OCI-M2 (cell line): ENCODE results near the gene PRPS2.

ENCODE experiments used
- DNase-seq: peaks from one replicate; lab custom pipeline; 2025; ENCODE audit not compliant: unreplicated experiment; lab: John Stamatoyannopoulos, UW

PRPS2 gene

GRCh38 chrX:12791257-12792228, at the start of gene PRPS2:
PRPS2 (plus strand) TSS chrX:12791412; CDS start chrX:12791498, 86 bp downstream.
- no peak for DNase-seq

GRCh38 chrX:12741416-12741815, 49.8 kb upstream of the PRPS2 start:
- DNase-seq = no peak

DNA sequence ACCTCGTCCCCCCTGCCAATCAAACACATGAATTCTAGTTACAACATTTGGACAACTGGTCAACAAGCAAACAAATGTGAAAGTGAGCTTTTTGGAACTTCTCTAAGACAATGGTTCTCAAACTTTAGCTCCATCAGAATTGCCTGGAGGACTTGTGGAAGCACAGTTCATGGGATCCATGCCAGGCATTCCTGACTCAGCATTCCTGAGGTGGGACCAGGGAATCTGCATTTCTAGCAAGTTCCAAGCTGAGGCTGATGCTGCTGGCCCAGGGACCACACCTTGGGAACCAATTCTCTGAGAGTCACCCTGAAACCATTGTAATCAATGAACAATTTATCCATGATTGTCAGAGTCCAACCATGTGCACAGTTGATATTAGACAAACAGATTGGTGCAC, 43.8 kb upstream of the PRPS2 start:
- no peak for DNase-seq

GRCh38 chrX:12751887-12752286, 39.3 kb upstream of the PRPS2 start:
- no peak for DNase-seq

DNA sequence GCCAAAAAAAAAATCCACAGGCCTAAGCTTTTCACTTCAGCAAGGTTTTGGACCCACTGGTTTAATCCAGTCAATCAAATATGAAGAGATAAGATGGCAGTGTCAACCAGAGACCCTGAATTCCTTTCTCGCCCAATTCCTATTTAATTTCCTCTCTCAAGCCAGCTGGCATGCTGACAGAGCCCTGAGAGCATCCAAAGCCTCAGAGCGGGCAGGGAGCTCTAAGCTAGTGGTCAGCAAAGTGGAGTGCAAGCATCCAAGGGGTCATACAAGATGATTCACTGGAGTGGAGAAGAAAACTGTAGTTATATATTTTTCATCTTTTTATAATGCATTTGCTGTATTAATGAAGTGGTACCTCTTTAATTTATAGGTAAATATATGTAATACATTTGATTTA, 37.8 kb upstream of the PRPS2 start:
- no peak for DNase-seq

DNA sequence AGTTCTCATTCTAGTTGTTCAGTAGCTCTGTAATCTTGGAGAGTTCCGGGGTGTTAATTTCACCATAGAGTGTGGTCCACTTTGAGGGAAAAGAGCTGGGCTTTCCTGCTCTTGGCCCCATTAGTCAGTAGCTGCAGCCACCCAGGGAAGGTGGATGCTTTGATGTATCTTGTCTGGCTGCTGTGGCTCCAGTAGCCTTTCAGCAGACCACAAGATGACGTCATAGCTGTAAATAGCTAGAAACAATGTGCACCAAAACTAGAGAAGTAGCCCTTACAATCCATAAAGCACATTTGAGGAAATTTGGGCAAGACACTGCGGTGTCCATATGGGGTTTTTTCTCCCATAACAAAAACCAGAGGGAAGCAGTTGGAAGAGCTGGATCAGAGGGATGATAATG, 32.9 kb upstream of the PRPS2 start:
- DNase-seq = no peak

- DNase-seq = no peak
These were observed 23.4 kb upstream of the PRPS2 start for GRCh38 chrX:12767856-12768255.

DNA sequence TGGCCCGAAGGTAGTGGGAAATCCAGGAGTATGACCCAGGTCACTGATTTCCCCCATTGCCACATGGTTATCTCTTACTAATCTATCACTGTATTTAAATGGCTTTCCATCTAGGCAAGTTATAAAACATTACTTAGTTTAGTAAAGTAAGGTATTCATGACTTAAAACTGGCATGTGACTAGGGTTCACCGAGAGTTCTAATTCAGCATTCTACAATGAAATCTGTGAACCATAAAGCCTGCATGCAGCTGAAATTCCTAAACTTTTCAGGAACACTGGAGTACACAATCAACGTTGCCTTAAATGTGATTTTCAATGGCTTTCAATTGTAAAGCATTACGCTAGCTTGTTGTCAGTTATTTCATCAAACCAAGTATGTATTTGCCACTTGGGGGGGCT, 22.7 kb upstream of the PRPS2 start:
- no peak for DNase-seq

- DNase-seq = no peak
These were observed 20.8 kb upstream of the PRPS2 start for GRCh38 chrX:12770440-12770839.

DNA sequence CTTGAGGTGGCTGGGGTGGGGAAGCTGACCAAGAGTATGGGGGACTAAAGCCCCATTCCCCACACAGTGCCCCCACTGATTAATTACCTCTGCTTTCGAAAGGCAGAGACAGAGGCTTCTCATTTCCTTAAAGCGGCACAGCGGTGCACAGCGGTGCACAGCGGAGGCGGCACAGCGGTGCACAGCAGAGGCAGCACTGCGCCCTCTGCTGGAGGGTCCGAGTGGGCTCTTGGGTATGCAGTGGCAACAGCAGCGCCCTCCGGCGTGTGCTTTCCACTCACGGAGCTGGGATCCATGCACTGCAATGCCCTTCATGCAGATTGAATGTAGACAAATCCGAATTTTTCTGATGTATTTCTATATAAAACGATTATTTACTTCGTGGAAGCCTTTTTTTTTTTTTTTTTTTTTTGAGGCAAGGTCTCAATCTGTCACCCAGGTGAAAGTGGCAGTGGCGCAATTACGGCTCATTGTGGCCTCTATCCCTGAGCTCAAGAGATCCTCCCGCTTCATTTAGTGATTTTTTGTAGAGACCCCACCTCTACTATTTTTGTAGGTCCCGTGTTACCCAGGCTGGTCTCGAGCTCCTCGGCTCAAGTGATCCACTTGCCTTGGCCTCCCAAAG, 19.7 kb upstream of the PRPS2 start:
- DNase-seq = no peak

GRCh38 chrX:12777670-12778069, 13.5 kb upstream of the PRPS2 start:
- no peak for DNase-seq

DNA sequence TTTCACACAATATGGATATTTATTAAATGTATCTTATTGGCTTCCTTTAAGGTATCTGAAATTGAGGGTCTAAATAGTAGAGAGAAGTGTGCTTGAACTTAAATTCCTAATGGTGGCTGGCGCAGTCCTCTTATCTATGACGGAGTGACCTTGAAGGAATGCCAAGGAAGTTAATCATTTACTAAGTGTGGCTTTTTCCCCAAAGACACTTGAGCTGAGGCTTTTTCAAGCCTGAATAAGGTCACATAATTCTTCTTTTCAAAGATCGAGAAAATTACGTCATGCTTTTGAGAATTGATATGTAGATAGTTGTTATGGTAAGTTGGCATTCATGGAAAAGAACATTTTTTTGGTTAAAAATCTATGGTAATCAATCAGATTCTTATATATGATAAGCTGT, 11.7 kb upstream of the PRPS2 start:
- no peak for DNase-seq

DNA sequence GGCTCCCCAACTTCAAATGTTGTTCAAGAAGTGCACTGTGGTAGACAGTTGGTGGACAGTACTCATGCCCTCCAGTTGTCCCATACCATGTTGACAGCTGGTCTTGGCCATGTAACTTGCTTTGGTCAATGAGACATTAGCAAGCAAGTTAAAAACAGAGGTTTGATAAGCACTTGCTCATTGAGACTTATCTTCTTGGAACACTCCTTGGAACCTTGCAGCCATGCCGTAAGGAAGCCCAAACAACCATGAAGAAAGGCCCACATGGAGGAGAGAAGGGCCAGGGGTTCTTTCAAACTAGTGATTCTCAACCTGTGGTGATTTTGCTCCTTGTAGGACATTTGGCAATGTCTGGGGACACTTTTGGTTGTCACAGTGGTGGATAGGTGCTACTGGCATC, 2.6 kb upstream of the PRPS2 start:
- no peak for DNase-seq

- DNase-seq = no peak
These were observed 1.2 kb upstream of the PRPS2 start for GRCh38 chrX:12789976-12790375.

- no peak for DNase-seq
These were observed 341 bp upstream of the PRPS2 start for GRCh38 chrX:12790885-12791256.

DNA sequence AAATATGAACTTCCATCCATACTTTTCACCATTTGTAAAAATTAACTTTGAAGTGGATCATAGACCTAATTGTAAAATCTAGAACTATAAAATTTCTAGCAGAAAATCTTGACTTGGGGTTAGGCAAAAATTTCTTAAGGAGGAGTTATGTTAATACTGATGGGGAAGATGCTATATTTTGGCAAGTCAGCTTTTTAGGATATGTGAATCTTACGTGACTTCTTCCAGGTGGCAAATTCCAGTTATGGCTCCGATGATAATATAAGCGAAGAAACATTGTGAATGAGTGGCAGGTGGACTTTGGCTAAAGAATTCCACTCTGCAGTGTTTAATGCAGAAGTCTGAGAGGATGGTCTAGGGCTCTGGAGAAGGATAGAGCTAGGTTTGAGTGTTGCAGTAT, 1.5 kb downstream of the PRPS2 start:
- no peak for DNase-seq

- no peak for DNase-seq
These were observed 3.4 kb downstream of the PRPS2 start for GRCh38 chrX:12794654-12795053.

- no peak for DNase-seq
These were observed 7.4 kb downstream of the PRPS2 start for GRCh38 chrX:12798601-12799000.

GRCh38 chrX:12799118-12799517, 7.9 kb downstream of the PRPS2 start:
- DNase-seq = no peak

DNA sequence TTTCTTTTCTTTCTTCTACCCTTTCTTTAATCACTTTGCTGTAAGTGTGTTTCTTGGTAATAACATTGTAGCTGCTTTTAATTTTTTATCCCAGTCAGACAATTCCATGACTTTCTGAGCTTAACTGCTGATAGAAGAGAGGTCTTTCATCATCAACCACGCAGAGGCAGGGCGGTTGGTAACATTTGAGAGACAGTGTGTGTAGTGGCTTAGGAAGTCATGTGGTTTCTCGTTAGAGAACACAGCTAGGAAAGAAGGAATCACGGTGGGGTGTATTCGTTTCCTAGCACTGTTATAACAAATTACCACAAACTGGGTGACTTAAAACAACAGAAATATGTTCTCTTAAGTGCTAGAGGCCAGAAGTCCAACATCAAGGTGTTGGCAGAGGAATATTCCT, 11.5 kb downstream of the PRPS2 start:
- no peak for DNase-seq

GRCh38 chrX:12804655-12805054, 13.4 kb downstream of the PRPS2 start:
- DNase-seq = no peak

DNA sequence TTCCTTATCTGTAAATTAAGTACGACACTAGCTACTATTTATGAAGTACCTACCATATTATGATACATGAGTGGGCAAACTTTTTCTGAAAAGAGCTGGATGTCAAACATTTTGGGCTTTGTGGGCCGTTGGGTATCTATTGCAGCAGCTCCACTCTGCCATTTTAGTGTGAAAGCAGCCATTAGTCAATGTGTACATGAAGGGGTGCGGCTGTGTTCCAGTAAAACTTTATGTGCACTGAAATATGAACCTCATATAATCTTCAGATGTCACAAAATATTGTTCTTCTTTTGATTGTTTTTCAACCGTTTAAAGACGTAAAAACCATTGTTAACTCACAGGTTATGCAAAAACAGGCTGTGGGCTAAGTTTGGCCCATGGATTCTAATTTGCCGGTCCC, 14.1 kb downstream of the PRPS2 start:
- DNase-seq = no peak

- DNase-seq = no peak
These were observed 20.4 kb downstream of the PRPS2 start for GRCh38 chrX:12811658-12812057.
